H7 (cell line): ENCODE measurements around the gene RCSD1. TPM values are rescaled to one million over a fixed set of nuclear protein-coding genes. Genes with fewer than 3 reads are reported as not detected.

Experiments used
- DNase-seq: peaks from one replicate; pipeline ENCODE4 v3.0.0; 2012
- H3K27me3 ChIP-seq: 2 replicates; pipeline ENCODE4 v1.6.0; 2011; ENCODE audit warnings: mild to moderate bottlenecking, low read length; ENCODE audit not compliant: control insufficient read depth, insufficient read depth
- H3K36me3 ChIP-seq: replicated peaks from 2 replicates; pipeline ENCODE4 v1.5.1; 2011; ENCODE audit warnings: low read length; ENCODE audit not compliant: control insufficient read depth, insufficient read depth
- H3K4me3 ChIP-seq: 2 replicates; pipeline ENCODE4 v1.5.1; 2011; ENCODE audit warnings: low read depth, mild to moderate bottlenecking, control low read depth, low read length, moderate library complexity; ENCODE audit not compliant: insufficient read depth
- total RNA-seq: library from RNA; depleted of rRNA; stranded (reverse); fragments of >200 nt; shearing (Covaris generic); gene quantifications from 2 replicates; pipeline ENCODE4 v1.2.3, GENCODE V29; 2014

RCSD1 gene
- total RNA-seq, 1 experiment from 2014 or later: 0.31 TPM

- peak; percentile 45 for DNase-seq
- Histone ChIP-seq H3K4me3 (no peak overlapping the region), H3K36me3 (no peaks in the 10 kb centered on the region)
These were observed 1.1 kb upstream of the RCSD1 start for GRCh38 chr1:167628741-167629515.

GRCh38 chr1:167630568-167631385 lies 745 bp downstream of the RCSD1 start:
- peak; percentile 35 for DNase-seq
- Histone ChIP-seq H3K36me3 (no peaks in the 10 kb centered on the region), H3K4me3 (peak overlapping the region; percentile 74), H3K27me3 (peaks cover 60% of the 10 kb centered on the region)

More at GRCh38 chr1:167628741-167629515, 1.1 kb upstream of the RCSD1 start:
- peaks cover 50% of the 10 kb centered on the region for H3K27me3 ChIP-seq

- H3K4me3 ChIP-seq: no peak overlapping the region
- DNase-seq: no peak
- no peaks in the 10 kb centered on the region for H3K36me3 ChIP-seq
- peaks cover 65% of the 10 kb centered on the region for H3K27me3 ChIP-seq
These were observed 1.4 kb downstream of the RCSD1 start for GRCh38 chr1:167631386-167631935.

- H3K4me3 ChIP-seq: no peak overlapping the region
- DNase-seq: peak; percentile 29
- H3K36me3 ChIP-seq: no peaks in the 10 kb centered on the region
- H3K27me3 ChIP-seq: peaks cover 65% of the 10 kb centered on the region
These were observed 2.0 kb downstream of the RCSD1 start for GRCh38 chr1:167631936-167632614.

GRCh38 chr1:167633258-167633944 lies 3.4 kb downstream of the RCSD1 start:
- H3K27me3 ChIP-seq: peaks cover 58% of the 10 kb centered on the region
- no peaks in the 10 kb centered on the region for H3K36me3 ChIP-seq
- no peak for DNase-seq
- H3K4me3 ChIP-seq: no peak overlapping the region

- no peak for DNase-seq
These were observed 4.4 kb downstream of the RCSD1 start for GRCh38 chr1:167634435-167634834.

GRCh38 chr1:167635156-167635648 lies 5.2 kb downstream of the RCSD1 start:
- H3K36me3 ChIP-seq: no peaks in the 10 kb centered on the region
- DNase-seq: peak; percentile 80
- peaks cover 40% of the 10 kb centered on the region for H3K27me3 ChIP-seq
- no peak overlapping the region for H3K4me3 ChIP-seq

More at GRCh38 chr1:167634435-167634834, 4.4 kb downstream of the RCSD1 start:
- no peaks in the 10 kb centered on the region for H3K36me3 ChIP-seq
- no peak overlapping the region for H3K4me3 ChIP-seq
- H3K27me3 ChIP-seq: peaks cover 47% of the 10 kb centered on the region

- no peak for DNase-seq
- no peak overlapping the region for H3K4me3 ChIP-seq
- H3K36me3 ChIP-seq: no peaks in the 10 kb centered on the region
- H3K27me3 ChIP-seq: peaks cover 32% of the 10 kb centered on the region
These were observed 5.9 kb downstream of the RCSD1 start for GRCh38 chr1:167635941-167636340.

- peaks cover 24% of the 10 kb centered on the region for H3K27me3 ChIP-seq
- no peak overlapping the region for H3K4me3 ChIP-seq
- H3K36me3 ChIP-seq: no peaks in the 10 kb centered on the region
These were observed 8.0 kb downstream of the RCSD1 start for GRCh38 chr1:167638064-167638463.

GRCh38 chr1:167640051-167640450 lies 10.0 kb downstream of the RCSD1 start:
- Histone ChIP-seq H3K4me3 (no peak overlapping the region), H3K27me3 (peaks cover 14% of the 10 kb centered on the region), H3K36me3 (no peaks in the 10 kb centered on the region)
- no peak for DNase-seq

More at GRCh38 chr1:167638064-167638463, 8.0 kb downstream of the RCSD1 start:
- no peak for DNase-seq

GRCh38 chr1:167641786-167642500 lies 11.9 kb downstream of the RCSD1 start:
- peaks cover 2% of the 10 kb centered on the region; the same call in 1 of the 2 replicates for H3K27me3 ChIP-seq
- DNase-seq: no peak
- H3K36me3 ChIP-seq: no peaks in the 10 kb centered on the region
- no peak overlapping the region for H3K4me3 ChIP-seq

GRCh38 chr1:167642501-167642826 lies 12.4 kb downstream of the RCSD1 start:
- no peak overlapping the region for H3K4me3 ChIP-seq
- DNase-seq: no peak
- peaks cover 2% of the 10 kb centered on the region; the same call in 1 of the 2 replicates for H3K27me3 ChIP-seq
- no peaks in the 10 kb centered on the region for H3K36me3 ChIP-seq

GRCh38 chr1:167643441-167643840 lies 13.4 kb downstream of the RCSD1 start:
- no peaks in the 10 kb centered on the region for H3K27me3 ChIP-seq
- no peak overlapping the region for H3K4me3 ChIP-seq
- no peaks in the 10 kb centered on the region for H3K36me3 ChIP-seq
- DNase-seq: no peak
